CD4-positive, alpha-beta memory T cell (primary cell): ENCODE data around the gene ZNF367. TPM values are rescaled to one million over a fixed set of nuclear protein-coding genes. Genes with fewer than 3 reads are reported as not detected.
"Not testable (repeated sequence)": the region's sequence is repeated elsewhere in the genome, so short reads cannot be mapped to it uniquely, and the experiment has no call there.

Experiments
- CTCF ChIA-PET: fragments of 350-600 bp; sonication (Branson Sonifier 250); formaldehyde crosslinking; loops from one replicate; lab custom pipeline; 2021; ENCODE audit warnings: inconsistent platforms; ENCODE audit not compliant: partially characterized antibody; lab: Charles Lee
- POLR2A ChIA-PET: fragments of 350-600 bp; sonication (Branson Sonifier 250); formaldehyde crosslinking; loops from one replicate; lab custom pipeline; 2021; ENCODE audit not compliant: partially characterized antibody; lab: Charles Lee
- DNase-seq, 5 donors: peaks; one replicate each; pipeline versions ENCODE4 v3.0.0 to v3.0.0-alpha.2; 2020 to 2022; ENCODE audit warnings: mixed read lengths in 1 of 5
- H3K27ac ChIP-seq: one replicate; pipeline ENCODE4 v1.7.0; 2013; ENCODE audit warnings: low read depth, low read length
- H3K27me3 ChIP-seq: 2 replicates; pipeline ENCODE4 v1.7.0; 2013; ENCODE audit warnings: mild to moderate bottlenecking, low read length, moderate library complexity; ENCODE audit not compliant: insufficient read depth
- H3K36me3 ChIP-seq: 2 replicates; pipeline ENCODE4 v1.7.0; 2013; ENCODE audit warnings: mild to moderate bottlenecking, low read length, moderate library complexity; ENCODE audit not compliant: insufficient read depth
- H3K4me1 ChIP-seq: 2 replicates; pipeline ENCODE4 v1.7.0; 2013; ENCODE audit warnings: mild to moderate bottlenecking, low read length, moderate library complexity; ENCODE audit not compliant: insufficient read depth
- H3K4me3 ChIP-seq, 2 donors: one replicate each; pipeline ENCODE4 v1.7.0; 2013; ENCODE audit warnings: low read length in 2 of 2, mild to moderate bottlenecking in 1 of 2
- H3K9me3 ChIP-seq, 2 donors: one replicate each; pipeline ENCODE4 v1.7.0; 2013; ENCODE audit warnings: low read length in 2 of 2, control low read depth in 1 of 2; ENCODE audit not compliant: control insufficient read depth in 1 of 2
- H3K27ac Mint-ChIP-seq, 7 donors: one replicate each; pipeline ENCODE4 v1.8.0; 2020 to 2021; ENCODE audit warnings: mixed read lengths in 7 of 7, mild to moderate bottlenecking in 6 of 7, inconsistent platforms in 3 of 7, moderate library complexity in 3 of 7
- H3K27me3 Mint-ChIP-seq, 2 donors: one replicate each; pipeline ENCODE4 v1.8.0; 2020 to 2021; ENCODE audit warnings: mixed read lengths in 2 of 2
- H3K36me3 Mint-ChIP-seq, 2 donors: one replicate each; pipeline ENCODE4 v1.8.0; 2020 to 2021; ENCODE audit warnings: mixed read lengths in 2 of 2, inconsistent platforms in 1 of 2, mild to moderate bottlenecking in 1 of 2
- H3K4me1 Mint-ChIP-seq, 4 donors: one replicate each; pipeline ENCODE4 v1.8.0; 2020 to 2021; ENCODE audit warnings: mixed read lengths in 4 of 4, mild to moderate bottlenecking in 1 of 4
- H3K4me3 Mint-ChIP-seq, 8 donors: one replicate each; pipeline ENCODE4 v1.8.0; 2020 to 2021; ENCODE audit warnings: mixed read lengths in 8 of 8, mild to moderate bottlenecking in 7 of 8, moderate library complexity in 6 of 8, inconsistent platforms in 3 of 8
- H3K9me3 Mint-ChIP-seq, 8 donors: one replicate each; pipeline ENCODE4 v1.8.0; 2020 to 2021; ENCODE audit warnings: mixed read lengths in 8 of 8, mild to moderate bottlenecking in 5 of 8, inconsistent platforms in 3 of 8, moderate library complexity in 1 of 8
- intact Hi-C: fragments of 100-400 bp; cut with micrococcal nuclease; formaldehyde crosslinking; loops from one replicate; pipeline ENCODE4 v1.15.1; 2023
- polyA plus RNA-seq, 2 donors: library from polyadenylated mRNA; unstranded; fragments of 300-500 nt; fragmentation: Illumina TruSeq; gene quantifications; one replicate each; pipeline ENCODE4 v1.2.3, GENCODE V29; 2021
- total RNA-seq, 2 experiments: library from RNA; stranded (reverse); gene quantifications; one replicate each; pipeline ENCODE4 v1.2.3, GENCODE V29; 2021

Gene ZNF367
- total and polyA plus RNA-seq, 4 experiments from 2014 or later = 0.39 to 5.4 (median 3.4) TPM

DNA sequence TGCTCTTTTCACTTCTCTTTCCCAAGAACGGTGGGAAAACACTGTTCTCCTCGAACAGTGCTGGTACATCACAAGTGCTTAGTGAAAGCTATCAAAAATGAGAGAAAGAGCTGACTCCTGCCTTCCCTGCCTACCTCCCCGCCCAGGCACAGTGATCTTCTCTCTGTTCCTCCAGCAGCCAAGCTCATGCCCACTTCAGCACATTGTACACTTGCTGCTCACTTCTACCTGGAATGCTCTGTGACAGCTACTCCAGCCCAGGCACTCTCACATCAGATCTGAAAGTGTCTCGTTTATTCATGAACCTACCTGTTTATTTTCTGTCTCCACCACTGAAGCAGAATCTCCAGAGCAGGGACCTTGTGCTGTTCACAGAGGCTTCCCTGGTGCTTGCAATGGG lies 36.5 kb downstream of the ZNF367 start:
- no peak for DNase-seq
- intact Hi-C loops = loop anchor here (2.0 kb wide), 1 partner anchor 37 kb away; the partner anchor contains the start of gene ZNF367
- Mint-ChIP-seq H3K27ac (peak overlapping the region in 2 of 7 donors; percentile 5 to 78), H3K9me3 (no peaks in the 10 kb centered on the region), H3K27me3 (no peaks in the 10 kb centered on the region), H3K36me3 (peaks cover 13 to 26% of the 10 kb centered on the region in 2 donors), H3K4me1 (peaks cover 33 to 56% (median 39%) of the 10 kb centered on the region in 4 donors), H3K4me3 (peak overlapping the region in 6 of 8 donors; percentile 1 to 69 (median 40))
- peaks cover 27% of the 10 kb centered on the region for H3K4me1 ChIP-seq
- no peaks in the 10 kb centered on the region for H3K27me3 ChIP-seq
- POLR2A ChIA-PET = interaction anchor here (1.4 to 5.1 kb wide), 4 partner anchors 18 to 68 kb away, joined by 9 to 30 read pairs (median 22); partner anchors contain the start of genes HABP4 and ZNF367
- peak overlapping the region in 1 of 2 donors; percentile 8 for H3K4me3 ChIP-seq
- CTCF ChIA-PET = interaction anchor here (0.8 to 2.0 kb wide), 5 partner anchors 9 to 270 kb away, joined by 3 to 6 read pairs (median 5); partner anchors contain the start of gene HABP4
- no peaks in the 10 kb centered on the region for H3K36me3 ChIP-seq
- no peak overlapping the region for H3K27ac ChIP-seq
- H3K9me3 ChIP-seq = no peaks in the 10 kb centered on the region

GRCh38 chr9:96381125-96381524 lies 37.0 kb downstream of the ZNF367 start:
- H3K27ac Mint-ChIP-seq = peak overlapping the region in 5 of 7 donors; percentile 5 to 78 (median 48)
- H3K36me3 Mint-ChIP-seq = peaks cover 13 to 27% of the 10 kb centered on the region in 2 donors
- no peaks in the 10 kb centered on the region for H3K9me3 ChIP-seq
- H3K4me3 ChIP-seq = no peak overlapping the region
- peak overlapping the region in 4 of 8 donors; percentile 1 to 69 (median 51) for H3K4me3 Mint-ChIP-seq
- no peaks in the 10 kb centered on the region for H3K27me3 Mint-ChIP-seq
- H3K27ac ChIP-seq = no peak overlapping the region
- peaks cover 33 to 56% (median 39%) of the 10 kb centered on the region in 4 donors for H3K4me1 Mint-ChIP-seq
- no peaks in the 10 kb centered on the region for H3K27me3 ChIP-seq
- ChIA-PET CTCF (interaction anchor here (1.0 to 2.0 kb wide), 4 partner anchors 10 to 53 kb away, joined by 3 to 6 read pairs (median 6); no protein-coding TSS in a partner anchor), POLR2A (interaction anchor here (1.4 to 5.1 kb wide), 4 partner anchors 19 to 69 kb away, joined by 9 to 30 read pairs (median 22); partner anchors contain the start of genes HABP4 and ZNF367)
- DNase-seq = no peak
- H3K36me3 ChIP-seq = no peaks in the 10 kb centered on the region
- H3K4me1 ChIP-seq = peaks cover 27% of the 10 kb centered on the region
- H3K9me3 Mint-ChIP-seq = no peaks in the 10 kb centered on the region
- intact Hi-C loops = no loop called here

GRCh38 chr9:96379461-96379860 lies 38.7 kb downstream of the ZNF367 start:
- no peak overlapping the region for H3K27ac Mint-ChIP-seq
- no peak overlapping the region for H3K27ac ChIP-seq
- no peak overlapping the region for H3K4me3 ChIP-seq
- H3K4me1 ChIP-seq = peaks cover 27% of the 10 kb centered on the region
- intact Hi-C loops = no loop called here
- no peaks in the 10 kb centered on the region for H3K36me3 ChIP-seq
- DNase-seq = no peak
- H3K9me3 ChIP-seq = no peaks in the 10 kb centered on the region
- H3K9me3 Mint-ChIP-seq = no peaks in the 10 kb centered on the region
- CTCF ChIA-PET = interaction anchor here (0.6 to 0.9 kb wide), 2 partner anchors 9 to 76 kb away, joined by 3 read pairs; no protein-coding TSS in a partner anchor
- H3K4me1 Mint-ChIP-seq = peaks cover 33 to 52% (median 36%) of the 10 kb centered on the region in 4 donors
- H3K36me3 Mint-ChIP-seq = peaks cover 13 to 27% of the 10 kb centered on the region in 2 donors
- no peaks in the 10 kb centered on the region for H3K27me3 ChIP-seq
- H3K27me3 Mint-ChIP-seq = no peaks in the 10 kb centered on the region
- POLR2A ChIA-PET = no interaction called here
- no peak overlapping the region for H3K4me3 Mint-ChIP-seq

DNA sequence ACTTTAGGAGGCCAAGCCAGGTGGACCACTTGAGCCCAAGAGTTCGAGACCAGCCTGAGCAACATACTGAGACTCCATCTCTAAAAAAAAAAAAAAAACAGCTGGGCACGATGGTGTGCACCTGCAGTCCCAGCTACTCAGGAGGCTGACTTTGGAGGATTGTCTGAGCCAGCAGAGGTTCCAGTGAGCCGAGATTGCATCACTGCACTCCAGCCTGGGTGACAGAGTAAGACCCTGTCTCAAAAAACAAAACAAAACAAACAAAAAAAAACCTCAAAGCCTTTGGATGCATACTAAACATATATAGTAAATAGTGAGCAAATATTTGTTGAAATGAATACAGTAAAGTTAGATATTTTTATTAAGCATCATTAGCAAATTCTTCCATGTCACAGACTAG lies 40.0 kb downstream of the ZNF367 start:
- peaks cover 8 to 27% of the 10 kb centered on the region in 2 donors for H3K36me3 Mint-ChIP-seq
- H3K4me1 ChIP-seq = peaks cover 21% of the 10 kb centered on the region
- DNase-seq = no peak
- H3K4me3 Mint-ChIP-seq = no peak overlapping the region
- H3K27me3 Mint-ChIP-seq = no peaks in the 10 kb centered on the region
- H3K36me3 ChIP-seq = no peaks in the 10 kb centered on the region
- CTCF ChIA-PET = no interaction called here
- intact Hi-C loops = no loop called here
- H3K27ac ChIP-seq = no peak overlapping the region
- no peak overlapping the region for H3K4me3 ChIP-seq
- POLR2A ChIA-PET = no interaction called here
- H3K4me1 Mint-ChIP-seq = peaks cover 26 to 43% (median 31%) of the 10 kb centered on the region in 4 donors
- H3K27ac Mint-ChIP-seq = no peak overlapping the region
- H3K9me3 ChIP-seq = no peaks in the 10 kb centered on the region
- H3K9me3 Mint-ChIP-seq = no peaks in the 10 kb centered on the region
- H3K27me3 ChIP-seq = no peaks in the 10 kb centered on the region

- H3K4me1 ChIP-seq = peaks cover 12% of the 10 kb centered on the region
- intact Hi-C loops = no loop called here
- no peak for DNase-seq
- Mint-ChIP-seq H3K4me3 (no peak overlapping the region), H3K27ac (peak overlapping the region in 4 of 7 donors; percentile 2 to 53 (median 16)), H3K4me1 (peaks cover 19 to 33% (median 25%) of the 10 kb centered on the region in 4 donors), H3K27me3 (no peaks in the 10 kb centered on the region), H3K36me3 (peaks cover 6 to 27% of the 10 kb centered on the region in 2 donors), H3K9me3 (no peaks in the 10 kb centered on the region)
- H3K27me3 ChIP-seq = no peaks in the 10 kb centered on the region
- no peak overlapping the region for H3K4me3 ChIP-seq
- ChIA-PET POLR2A (no interaction called here), CTCF (interaction anchor here (1.0 kb wide), 1 partner anchor 60 kb away, joined by 3 read pairs; no protein-coding TSS in a partner anchor)
- no peaks in the 10 kb centered on the region for H3K36me3 ChIP-seq
- H3K27ac ChIP-seq = no peak overlapping the region
- no peaks in the 10 kb centered on the region for H3K9me3 ChIP-seq
Measured at GRCh38 chr9:96376891-96377874, 41.0 kb downstream of the ZNF367 start.

DNA sequence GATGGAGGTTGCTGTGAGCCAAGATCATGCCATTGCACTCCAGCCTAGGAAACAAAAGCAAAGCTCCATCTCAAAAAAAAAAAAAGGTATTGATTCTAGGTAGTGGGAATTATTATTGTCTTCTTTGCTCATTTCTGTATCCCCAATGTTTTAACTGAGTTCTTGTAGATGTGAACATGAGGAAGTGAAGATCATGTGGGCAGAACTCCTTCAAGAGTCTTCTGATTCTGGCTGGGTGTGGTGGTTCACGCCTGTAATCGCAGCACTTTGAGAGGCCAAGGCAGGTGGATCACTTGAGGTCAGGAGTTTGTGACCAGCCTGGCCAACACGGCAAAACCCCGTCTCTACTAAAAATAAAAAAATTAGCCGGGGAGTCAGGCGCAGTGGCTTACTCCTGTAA lies 42.7 kb downstream of the ZNF367 start:
- H3K36me3 ChIP-seq, H3K27me3 Mint-ChIP-seq, H3K4me3 ChIP-seq, POLR2A ChIA-PET, H3K9me3 Mint-ChIP-seq, H3K27me3 ChIP-seq, H3K27ac ChIP-seq, CTCF ChIA-PET, H3K4me1 ChIP-seq, H3K27ac Mint-ChIP-seq, DNase-seq, H3K4me3 Mint-ChIP-seq, H3K9me3 ChIP-seq, intact Hi-C loops: not testable (repeated sequence)
- peaks cover 0 to 15% of the 10 kb centered on the region in 2 donors for H3K36me3 Mint-ChIP-seq
- peaks cover 5 to 17% (median 15%) of the 10 kb centered on the region in 4 donors for H3K4me1 Mint-ChIP-seq

DNA sequence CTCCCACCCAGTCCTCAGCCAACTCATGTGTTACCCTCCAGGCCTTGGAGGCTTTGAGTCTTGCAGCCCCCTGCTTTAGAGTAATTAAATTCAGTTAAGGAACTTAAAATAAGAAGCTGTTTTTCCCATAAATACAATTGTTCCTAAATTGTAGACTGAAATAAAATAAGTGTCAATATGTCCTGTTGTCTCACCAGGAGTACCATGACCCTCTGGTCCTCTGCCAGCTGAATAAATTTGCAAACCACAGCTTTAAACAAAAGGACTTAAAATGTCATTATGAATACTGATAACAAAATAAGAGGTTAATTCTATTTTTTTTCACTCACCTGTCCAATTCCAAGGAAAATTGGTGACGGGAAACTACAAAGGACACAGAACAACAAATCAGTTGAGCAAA lies 50.2 kb downstream of the ZNF367 start:
- intact Hi-C loops = no loop called here
- POLR2A ChIA-PET = no interaction called here
- H3K4me3 Mint-ChIP-seq = no peak overlapping the region
- Histone ChIP-seq H3K36me3 (peaks cover 10% of the 10 kb centered on the region), H3K9me3 (no peaks in the 10 kb centered on the region), H3K27me3 (no peaks in the 10 kb centered on the region), H3K4me1 (no peaks in the 10 kb centered on the region), H3K27ac (no peak overlapping the region), H3K4me3 (no peak overlapping the region)
- peaks cover 9 to 19% of the 10 kb centered on the region in 2 donors for H3K36me3 Mint-ChIP-seq
- H3K4me1 Mint-ChIP-seq = peaks cover 0 to 7% (median 3%) of the 10 kb centered on the region in 4 donors
- no peak overlapping the region for H3K27ac Mint-ChIP-seq
- CTCF ChIA-PET = no interaction called here
- H3K27me3 Mint-ChIP-seq = no peaks in the 10 kb centered on the region
- no peaks in the 10 kb centered on the region for H3K9me3 Mint-ChIP-seq
- no peak for DNase-seq
